GM10248 (cell line): ENCODE measurements around the gene TNXB.

Experiments used
- CTCF ChIA-PET: fragments of 300-600 bp; sonication (Branson Sonifier 250); formaldehyde crosslinking; extraction: SDS; loops from one replicate; lab custom pipeline; 2021; ENCODE audit warnings: antibody characterized with exemption; lab: Yijun Ruan, JAX
- POLR2A ChIA-PET: fragments of 350-650 bp; sonication (Branson Sonifier 250); formaldehyde crosslinking; extraction: SDS; loops from one replicate; lab custom pipeline; 2020; ENCODE audit warnings: antibody characterized with exemption; lab: Yijun Ruan, JAX
- DNase-seq: peaks from one replicate; pipeline ENCODE4 v3.0.0; 2012; ENCODE audit errors: extremely low spot score
- CTCF ChIP-seq: IDR thresholded peaks from 2 replicates; pipeline ENCODE4 v1.5.1; 2012; ENCODE audit warnings: mild to moderate bottlenecking, low read depth; ENCODE audit errors: extremely low read depth, missing control alignments, control extremely low read depth

Gene TNXB

GRCh38 chr6:32113386-32114352, 4.5 kb upstream of the TNXB start:
- CTCF ChIA-PET, result interaction anchor here (0.9 to 5.5 kb wide), 3 partner anchors 10 to 29 kb away, joined by 3 to 64 read pairs (median 4); partner anchors contain the start of genes ATF6B and FKBPL
- DNase-seq, result no peak
- POLR2A ChIA-PET, result no interaction called here
- TF ChIP-seq CTCF, result no peak

DNA sequence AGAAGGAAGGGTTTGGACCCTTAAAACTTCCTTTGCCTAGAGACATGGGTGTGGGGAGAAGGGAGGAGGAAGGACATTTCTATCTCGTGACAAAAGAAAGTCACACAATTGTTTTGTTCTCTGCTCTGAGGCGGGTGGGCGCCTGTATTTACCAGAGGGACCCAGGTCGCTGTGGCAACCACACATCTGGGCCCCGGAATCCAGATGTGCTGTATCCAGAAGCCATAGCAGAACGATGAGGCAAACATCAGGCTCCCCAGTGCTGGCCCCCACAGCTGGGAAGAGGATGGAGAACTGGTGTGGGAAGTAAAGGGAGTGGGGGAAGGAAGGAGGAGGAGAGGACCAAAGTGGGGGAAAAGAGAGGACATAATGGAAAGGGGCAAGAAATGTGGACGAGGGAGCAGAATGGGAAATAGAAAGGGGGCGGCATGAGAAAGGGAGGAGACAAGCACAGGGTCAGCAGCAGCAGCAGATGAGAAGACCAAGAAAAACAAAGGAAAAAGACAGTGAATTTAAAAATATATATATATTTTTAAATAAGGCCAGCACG, 3.4 kb upstream of the TNXB start:
- no peak for DNase-seq
- no peak for TF ChIP-seq CTCF
- POLR2A ChIA-PET, result no interaction called here
- CTCF ChIA-PET, result no interaction called here

- no peak for TF ChIP-seq CTCF
- no peak for DNase-seq
- CTCF ChIA-PET, result interaction anchor here (0.7 to 1.2 kb wide), 3 partner anchors 7 to 31 kb away, joined by 3 to 4 read pairs (median 3); no protein-coding TSS in a partner anchor
- POLR2A ChIA-PET, result no interaction called here
Observed at GRCh38 chr6:32111424-32112066, 2.4 kb upstream of the TNXB start.

DNA sequence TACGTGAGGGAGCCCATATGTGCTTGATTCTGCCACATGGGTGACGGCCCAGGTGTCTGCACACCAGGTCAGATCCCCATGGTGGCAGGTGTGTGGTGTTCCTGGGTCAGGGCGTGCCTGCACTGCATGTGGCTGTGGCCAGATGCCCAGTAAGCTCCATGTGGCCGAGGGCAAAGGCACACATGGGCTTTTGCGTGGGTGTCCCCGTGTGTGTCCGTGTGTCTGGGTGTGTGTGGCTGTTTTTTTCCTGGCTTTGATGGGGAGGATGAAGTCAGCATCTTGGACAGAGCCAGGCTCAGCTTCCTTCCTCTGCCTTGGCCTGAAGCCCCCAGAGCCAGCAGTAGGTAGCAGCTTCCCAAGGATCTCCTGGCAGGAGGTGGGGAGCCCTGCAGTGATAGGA, 1.5 kb upstream of the TNXB start:
- CTCF ChIA-PET, result interaction anchor here (0.7 to 1.2 kb wide), 3 partner anchors 8 to 32 kb away, joined by 3 to 4 read pairs (median 3); no protein-coding TSS in a partner anchor
- TF ChIP-seq CTCF, result no peak
- POLR2A ChIA-PET, result no interaction called here
- no peak for DNase-seq

- CTCF ChIA-PET, result interaction anchor here (4.1 kb wide), 1 partner anchor 9 kb away, joined by 17 read pairs; no protein-coding TSS in a partner anchor
- DNase-seq, result no peak
- POLR2A ChIA-PET, result no interaction called here
- no peak for TF ChIP-seq CTCF
Observed at GRCh38 chr6:32109765-32110160, 625 bp upstream of the TNXB start.

- TF ChIP-seq CTCF, result no peak
- ChIA-PET POLR2A (no interaction called here), CTCF (interaction anchor here (1.4 to 4.1 kb wide), 2 partner anchors 9 to 10 kb away, joined by 3 to 17 read pairs; no protein-coding TSS in a partner anchor)
- no peak for DNase-seq
Observed at GRCh38 chr6:32108727-32109113, 418 bp downstream of the TNXB start.
